Measurements from ENCODE around the gene ID3. TPM values are rescaled to one million over a fixed set of nuclear protein-coding genes. Genes with fewer than 3 reads are reported as not detected.
A peak's percentile ranks its signal among the peaks of the same experiment; 100 is the strongest.

The ID3 gene
- total RNA-seq, 1 donor from 2014 or later: 13.5 TPM

GRCh38 chr1:23528250-23528978, 30.9 kb downstream of the ID3 start:
- peak; percentile 98 for DNase-seq (ENCODE audit: low read depth)

DNA sequence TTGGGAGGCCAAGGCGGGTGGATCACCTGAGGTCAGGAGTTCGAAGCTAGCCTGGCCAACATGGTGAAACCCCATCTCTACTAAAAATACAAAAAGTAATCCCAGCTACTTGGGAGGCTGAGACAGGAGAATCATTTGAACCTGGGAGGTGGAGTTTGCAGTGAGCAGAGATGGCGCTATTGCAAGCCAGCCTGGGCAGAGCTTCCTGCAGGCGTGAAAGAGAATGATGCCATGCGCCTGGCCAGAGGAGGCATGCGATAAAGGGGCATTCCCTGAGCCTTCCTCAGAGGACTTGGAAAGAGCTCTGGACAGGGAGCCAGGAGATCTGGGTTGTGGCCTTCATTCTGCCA, 31.4 kb downstream of the ID3 start:
- DNase-seq (ENCODE audit: low read depth): no peak

GRCh38 chr1:23527366-23527765, 31.9 kb downstream of the ID3 start:
- no peak for DNase-seq (ENCODE audit: low read depth)

- DNase-seq (ENCODE audit: low read depth): no peak
Observed at GRCh38 chr1:23526329-23527041, 32.8 kb downstream of the ID3 start.

DNA sequence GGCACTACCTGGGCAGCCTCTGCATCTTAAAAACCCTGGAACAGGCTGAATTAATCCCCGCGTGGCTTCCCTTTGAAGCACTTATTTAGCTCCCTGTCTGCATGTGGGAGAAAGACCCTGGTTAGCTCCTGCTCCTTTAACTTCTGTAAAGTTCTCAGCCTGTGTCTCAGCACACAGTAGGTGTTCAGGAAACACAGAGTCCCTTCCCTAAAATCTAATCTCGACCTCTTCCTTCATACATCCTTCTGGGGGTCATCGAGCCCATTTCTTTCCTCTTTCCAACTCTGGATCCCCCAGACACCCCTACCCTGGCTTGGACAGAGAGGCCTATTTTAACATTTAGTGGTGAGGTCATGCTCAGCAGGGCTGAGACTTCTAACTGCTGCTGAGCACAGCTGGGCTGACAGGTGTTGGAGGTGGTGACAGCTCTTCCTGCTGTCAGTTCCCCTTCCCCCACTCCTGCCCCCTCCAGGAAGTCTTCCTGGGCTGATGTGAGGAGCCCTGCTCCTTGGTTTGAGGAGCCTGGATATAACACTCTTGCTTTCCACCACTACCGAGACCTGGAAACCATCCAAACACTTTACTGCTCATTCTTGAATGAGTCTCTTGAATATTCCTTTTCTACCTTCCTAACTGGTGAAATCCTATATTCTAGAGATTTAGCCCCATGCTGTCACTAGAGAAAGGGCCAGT, 33.6 kb downstream of the ID3 start:
- DNase-seq (ENCODE audit: low read depth): peak; percentile 72

DNA sequence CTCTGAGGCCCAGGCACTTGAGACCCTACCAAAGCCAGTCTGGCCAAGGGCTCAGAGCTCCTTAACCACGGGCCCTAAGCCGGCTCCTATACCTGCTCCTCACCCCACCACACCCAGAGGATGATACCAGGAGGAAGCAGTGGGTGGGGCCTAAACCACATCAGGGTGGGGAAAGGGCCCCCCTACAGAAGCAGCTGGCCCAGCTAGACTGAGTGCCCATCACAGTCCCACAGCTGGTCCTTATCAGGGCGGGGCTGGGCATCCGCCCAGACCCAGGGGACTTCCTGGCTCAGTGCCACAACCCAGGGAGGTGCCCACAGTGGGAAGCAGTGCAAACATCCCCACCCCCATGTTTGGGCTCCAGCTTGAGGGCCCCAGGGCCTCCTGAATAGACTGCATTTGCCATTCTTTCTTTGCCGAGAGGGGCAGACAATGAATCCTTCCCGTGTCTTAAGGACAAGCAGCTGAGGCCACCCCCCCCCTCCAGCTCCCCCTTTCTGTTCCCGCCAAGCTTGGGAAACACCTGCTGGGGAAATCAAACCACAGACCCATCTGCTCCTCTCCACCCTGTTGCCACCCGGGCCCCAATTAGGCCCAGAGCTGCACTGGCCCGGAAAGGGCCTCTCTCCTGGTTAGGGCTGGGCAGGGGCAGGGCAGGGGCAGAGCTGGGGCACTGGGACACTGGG, 34.4 kb downstream of the ID3 start:
- peak; percentile 95 for DNase-seq (ENCODE audit: low read depth)

DNA sequence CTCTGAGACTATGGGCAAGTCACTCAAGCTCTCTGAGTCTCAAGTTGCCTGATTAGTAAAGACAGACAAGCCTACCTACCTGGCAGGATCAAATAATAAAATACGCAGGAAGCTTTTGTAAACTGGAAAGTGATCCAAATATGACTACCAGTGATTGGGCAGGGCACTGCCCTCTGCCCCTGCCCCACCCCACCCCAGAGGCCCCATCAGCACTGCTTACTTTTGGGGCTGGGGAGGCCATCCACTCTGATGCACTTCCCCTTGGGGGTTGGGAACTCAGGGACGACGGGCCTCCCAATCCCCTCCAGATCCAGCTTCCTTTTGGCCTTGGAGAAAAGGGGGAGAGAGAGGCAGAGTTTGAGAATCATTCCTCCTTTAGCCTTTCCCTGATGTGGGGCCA, 35.1 kb downstream of the ID3 start:
- DNase-seq (ENCODE audit: low read depth): no peak

GRCh38 chr1:23522244-23522982, 36.9 kb downstream of the ID3 start:
- no peak for DNase-seq (ENCODE audit: low read depth)

DNA sequence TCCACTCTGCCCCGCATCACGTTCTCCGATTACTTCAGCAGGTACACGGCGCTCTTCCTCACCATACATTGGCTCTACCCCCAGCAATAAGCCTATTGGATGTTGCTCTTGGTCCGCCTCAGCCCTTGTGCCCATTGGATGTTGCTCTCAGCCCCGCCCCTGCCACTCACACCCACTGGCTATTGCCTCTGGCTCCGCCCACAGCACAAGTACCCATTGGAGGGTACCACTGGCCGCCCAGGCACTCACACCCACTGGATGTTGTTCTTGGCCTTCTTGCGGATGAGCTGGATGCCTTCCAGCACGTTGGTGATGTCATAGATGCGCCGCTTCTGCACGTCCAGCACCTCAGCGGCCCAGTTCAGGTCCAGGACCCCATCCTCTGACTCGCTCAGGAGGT, 37.7 kb downstream of the ID3 start:
- DNase-seq (ENCODE audit: low read depth): no peak

- DNase-seq (ENCODE audit: low read depth): no peak
Observed at GRCh38 chr1:23517581-23517980, 41.7 kb downstream of the ID3 start.

DNA sequence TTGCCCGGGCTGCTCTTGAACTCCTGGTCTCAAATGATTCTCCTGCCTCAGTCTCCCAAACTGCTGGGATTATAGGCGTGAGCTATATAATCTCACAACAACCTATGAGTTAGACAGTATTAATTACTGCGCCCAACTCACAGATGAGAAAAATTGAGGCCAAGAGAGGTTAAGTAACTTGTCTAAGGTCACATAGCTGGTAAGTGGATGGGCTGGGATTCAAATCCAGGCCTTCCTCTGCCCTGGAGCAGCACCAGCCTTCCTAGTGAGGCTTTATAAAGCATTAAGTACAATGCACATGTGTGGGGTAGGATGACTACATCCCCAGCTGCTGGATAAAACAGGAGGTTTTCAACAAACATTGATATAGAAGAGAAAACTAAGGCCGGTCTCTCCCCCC, 43.4 kb downstream of the ID3 start:
- no peak for DNase-seq (ENCODE audit: low read depth)

- no peak for DNase-seq (ENCODE audit: low read depth)
Observed at GRCh38 chr1:23514111-23514679, 45.1 kb downstream of the ID3 start.

DNA sequence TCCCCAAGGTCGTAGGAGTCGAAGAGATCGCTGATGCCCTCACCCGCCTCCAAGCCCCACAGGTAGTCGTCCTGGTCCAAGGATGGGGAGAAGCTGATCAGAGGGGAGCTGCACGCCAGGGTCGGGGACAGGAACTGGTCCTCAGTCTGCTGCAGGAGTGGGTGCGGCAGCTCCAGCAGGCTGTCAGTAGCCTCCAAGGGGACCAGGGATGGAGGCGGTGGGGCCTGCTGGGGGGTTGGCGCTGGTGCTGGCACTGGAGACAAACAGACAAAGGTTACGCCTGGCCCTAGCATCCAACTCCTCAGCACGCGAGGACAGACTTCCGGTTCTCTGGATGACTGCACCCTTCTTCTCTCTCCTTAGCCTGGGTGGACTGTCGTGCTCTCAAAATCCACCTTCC, 49.4 kb downstream of the ID3 start:
- DNase-seq (ENCODE audit: low read depth): no peak

Other genes starting within 250 kb of the ID3 start
- gene HNRNPR, start 215.2 kb downstream of the ID3 start, total RNA-seq: 85.9 and 91.8 TPM in 2 replicates
- 17.3 and 18.8 TPM in 2 replicates for gene ZNF436, start 189.7 kb downstream of the ID3 start, total RNA-seq
- gene TCEA3, start 134.8 kb downstream of the ID3 start, total RNA-seq: 6.8 and 9.8 TPM in 2 replicates
- gene ASAP3, start 75.3 kb downstream of the ID3 start, total RNA-seq: 48.8 and 104 TPM in 2 replicates
- 0.13 and 0.16 TPM in 2 replicates for gene E2F2, start 28.3 kb downstream of the ID3 start, total RNA-seq
- 551 and 641 TPM in 2 replicates for gene RPL11, start 132.3 kb upstream of the ID3 start, total RNA-seq
- 38.7 and 43.2 TPM in 2 replicates for gene ELOA, start 184.0 kb upstream of the ID3 start, total RNA-seq
- gene PITHD1, start 218.9 kb upstream of the ID3 start, total RNA-seq: 51.7 and 53.4 TPM in 2 replicates
- 52.5 and 58.3 TPM in 2 replicates for gene LYPLA2, start 231.6 kb upstream of the ID3 start, total RNA-seq
- 28.4 and 32.0 TPM in 2 replicates for gene GALE, start 241.3 kb upstream of the ID3 start, total RNA-seq